HG03045 (cell line): ENCODE results near the gene HNF1B.
"Not testable (repeated sequence)": the region's sequence is repeated elsewhere in the genome, so short reads cannot be mapped to it uniquely, and the experiment has no call there.

Experiments
- ATAC-seq: cut with Tn5 transposase; IDR thresholded peaks from one replicate; pipeline ENCODE4 v1.9.1; 2021; ENCODE audit warnings: mild to moderate bottlenecking, moderate library complexity; ENCODE audit not compliant: unreplicated experiment

HNF1B gene

DNA sequence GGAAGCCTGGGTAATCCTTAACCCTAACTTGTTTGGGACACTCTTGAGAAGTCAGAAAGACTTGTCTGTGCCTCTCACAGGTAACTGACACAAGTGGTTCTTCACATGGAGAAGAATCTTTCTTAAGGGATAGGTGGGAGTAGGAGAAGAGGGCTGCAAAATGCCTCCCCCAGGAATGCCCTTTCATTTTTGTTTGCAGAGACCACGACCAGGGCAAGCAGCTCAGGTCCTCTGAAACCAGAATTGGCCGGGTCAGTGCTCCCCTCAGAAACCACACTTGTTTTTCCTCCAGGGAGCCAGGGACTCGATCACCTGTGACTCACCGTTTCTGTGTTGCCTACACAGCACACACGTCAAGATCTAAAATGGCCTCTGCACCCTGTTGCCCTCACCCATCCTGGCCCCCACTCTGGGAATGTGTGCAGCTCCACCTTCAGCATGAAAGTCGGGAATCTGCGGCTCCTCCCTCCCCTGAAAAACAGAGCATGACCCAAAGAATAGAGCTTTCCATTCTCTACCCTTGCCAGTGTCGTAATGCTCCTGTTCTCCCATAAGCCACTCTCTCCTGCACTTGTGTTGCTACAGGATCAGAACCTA, 36.1 kb downstream of the HNF1B start:
- no peak for ATAC-seq

DNA sequence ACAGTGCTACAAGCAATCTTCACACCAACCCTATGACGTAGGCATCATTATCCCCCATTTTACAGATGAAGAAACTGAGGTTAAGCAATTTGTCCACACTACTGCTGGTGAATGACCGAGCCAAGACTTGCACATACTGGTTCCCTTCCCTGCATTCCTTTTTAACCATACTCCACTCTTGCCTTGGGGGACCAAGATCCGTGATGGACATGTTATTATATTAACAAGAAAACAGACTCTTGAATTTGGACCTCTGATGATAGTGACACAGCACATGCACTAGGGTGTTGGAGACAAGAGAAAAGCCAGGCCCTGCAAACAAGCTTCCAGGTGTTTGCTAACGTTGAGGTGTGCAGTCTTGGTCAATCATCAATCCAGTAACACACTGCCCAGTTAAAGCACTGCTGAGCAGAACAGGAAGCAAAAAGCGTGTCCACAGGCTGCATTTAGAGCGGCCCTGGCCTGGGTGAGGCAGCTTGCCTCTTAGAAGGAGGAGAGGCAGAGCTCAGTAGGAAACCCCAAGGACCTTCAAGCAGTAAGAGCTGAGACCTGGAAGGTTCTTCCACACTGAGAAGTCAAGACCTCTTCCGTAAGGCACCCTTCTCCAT, 36.7 kb downstream of the HNF1B start:
- ATAC-seq: no peak

- no peak for ATAC-seq
Measured at GRCh38 chr17:37706446-37706845, 38.4 kb downstream of the HNF1B start.

GRCh38 chr17:37702598-37702997, 42.3 kb downstream of the HNF1B start:
- no peak for ATAC-seq

- ATAC-seq: no peak
Measured at GRCh38 chr17:37701496-37701898, 43.4 kb downstream of the HNF1B start.

DNA sequence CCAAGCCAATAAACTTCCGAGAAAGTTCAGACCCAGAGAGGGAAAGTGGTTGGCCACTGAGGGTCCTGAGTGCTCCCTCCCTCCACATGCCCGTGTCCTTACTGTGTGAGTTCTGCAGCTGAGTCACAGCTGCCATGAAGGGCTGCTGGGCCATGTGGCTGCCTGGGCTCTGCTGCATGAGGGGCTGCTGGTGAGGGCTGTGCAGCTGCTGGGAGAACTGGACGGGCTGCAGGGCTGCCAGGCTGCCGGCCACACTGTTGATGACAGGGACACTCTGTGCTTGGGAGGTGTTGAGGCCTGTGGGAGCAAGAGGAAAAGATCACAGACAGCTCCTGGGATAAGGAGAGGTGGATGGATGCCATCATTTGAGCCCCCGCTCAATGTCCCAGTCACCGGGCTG, 44.0 kb downstream of the HNF1B start:
- ATAC-seq: no peak

GRCh38 chr17:37699285-37699973, 45.4 kb downstream of the HNF1B start:
- no peak for ATAC-seq

DNA sequence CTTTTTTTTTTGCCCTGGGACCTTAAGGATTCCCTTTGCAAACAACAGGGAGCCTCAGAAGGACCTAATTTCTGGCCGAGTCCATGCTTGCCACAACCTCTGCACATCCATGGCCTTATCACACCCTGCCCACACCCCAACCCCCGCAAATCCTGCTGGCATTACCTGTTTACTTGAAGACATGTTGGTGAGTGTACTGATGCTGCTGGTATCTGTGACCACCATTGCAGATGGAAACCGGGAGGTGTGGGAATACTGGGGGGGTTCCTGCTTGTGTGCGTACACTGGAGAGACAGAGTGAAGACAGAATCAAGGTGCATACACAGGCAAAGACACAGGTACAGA, 46.0 kb downstream of the HNF1B start:
- no peak for ATAC-seq

GRCh38 chr17:37698132-37698910, 46.5 kb downstream of the HNF1B start:
- no peak for ATAC-seq

DNA sequence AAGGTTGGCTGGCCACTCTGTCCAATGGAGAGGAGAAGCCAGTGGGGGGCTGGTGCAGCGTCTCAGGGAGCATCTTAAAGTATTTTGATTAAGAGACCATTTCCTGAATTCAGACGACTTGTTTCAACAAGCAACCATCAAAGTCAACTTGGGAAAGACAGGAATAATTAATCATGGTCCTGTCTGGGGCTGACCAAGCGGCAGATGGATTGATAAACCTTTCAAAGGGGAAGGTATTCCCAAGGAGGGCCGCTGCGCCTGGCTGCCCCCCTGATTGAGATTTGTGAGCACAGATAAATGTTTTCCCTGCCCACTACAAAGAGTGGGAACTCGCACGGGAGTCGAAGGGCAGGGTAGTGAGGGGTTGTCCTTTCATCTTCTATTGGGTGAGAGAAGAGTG, 47.5 kb downstream of the HNF1B start:
- ATAC-seq: no peak

DNA sequence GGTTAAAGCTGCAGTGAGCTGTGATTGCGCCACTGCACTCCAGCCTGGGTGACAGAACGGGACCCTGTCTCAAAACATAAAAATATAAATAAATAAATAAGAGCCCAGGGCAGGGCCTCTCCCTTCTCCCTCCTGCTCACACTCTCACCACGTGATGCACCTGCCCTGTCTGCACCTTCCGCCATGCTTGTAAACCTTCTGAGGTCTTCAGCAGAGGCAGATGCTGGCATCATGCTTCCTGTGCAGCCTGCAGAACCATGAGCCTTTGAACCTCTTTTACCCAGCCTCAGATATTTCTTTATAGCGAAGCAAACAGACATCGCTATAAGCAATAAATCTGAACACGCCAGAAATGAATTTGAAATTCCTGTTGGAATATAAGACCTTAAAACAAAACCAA, 48.5 kb downstream of the HNF1B start:
- no peak for ATAC-seq

GRCh38 chr17:37695726-37696125, 49.1 kb downstream of the HNF1B start:
- ATAC-seq: no peak

DNA sequence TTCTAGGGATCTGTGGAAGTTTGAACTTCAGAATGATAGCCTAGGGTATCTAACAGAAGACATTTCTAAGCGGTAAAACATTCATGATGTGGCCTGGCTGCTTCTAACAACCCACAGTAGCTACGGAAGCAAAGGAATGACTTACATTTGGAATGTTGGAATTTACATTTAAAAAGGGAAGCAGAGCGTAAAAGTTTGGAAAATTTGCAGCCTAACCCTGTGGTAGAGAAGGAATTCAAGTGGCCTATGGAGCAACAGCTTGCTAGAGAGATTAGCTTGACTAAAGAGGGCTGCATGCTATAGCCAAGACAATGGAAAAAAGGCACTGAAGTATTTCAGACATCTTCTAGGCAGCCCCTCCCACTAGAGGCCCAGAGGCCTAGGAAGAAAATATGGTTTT, 50.1 kb downstream of the HNF1B start:
- ATAC-seq: no peak

DNA sequence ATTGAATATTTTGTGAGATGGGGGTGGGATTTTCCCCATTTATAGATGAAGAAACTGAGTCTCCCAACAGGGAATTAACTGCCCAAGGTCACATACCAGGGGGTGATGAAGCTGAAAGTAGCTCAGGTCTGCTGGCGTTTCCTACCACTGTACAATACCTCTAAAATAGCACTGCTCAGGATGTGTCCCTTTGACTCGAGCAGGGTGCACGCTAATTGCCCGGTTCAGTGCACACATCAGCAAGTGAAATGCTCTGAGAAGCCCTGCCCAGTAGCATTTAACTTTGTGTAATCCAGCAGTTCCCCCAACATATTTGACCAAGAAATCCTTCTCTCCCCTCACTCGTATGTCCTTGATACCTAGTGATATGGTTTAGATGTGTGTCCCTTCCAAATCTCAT, 51.5 kb downstream of the HNF1B start:
- ATAC-seq: no peak

DNA sequence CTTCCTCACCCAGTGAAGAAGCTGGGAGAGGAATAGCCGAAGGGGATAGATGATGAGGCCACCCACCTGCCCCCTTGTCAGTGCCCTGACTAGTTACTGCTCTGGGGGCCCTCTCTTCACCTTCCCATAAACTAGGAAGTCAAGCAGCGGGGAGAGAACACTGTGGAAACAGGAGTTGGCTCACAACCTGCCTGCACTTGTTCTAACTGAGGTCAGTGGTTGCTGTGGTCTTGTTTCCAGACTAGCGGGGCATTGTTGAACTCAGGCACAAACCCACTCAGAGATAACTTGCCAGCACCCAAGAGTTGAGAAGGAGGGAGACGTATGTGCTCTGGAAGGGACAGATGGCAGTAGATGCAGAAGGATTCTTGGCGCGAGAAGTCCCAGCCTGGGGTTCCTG, 53.1 kb downstream of the HNF1B start:
- no peak for ATAC-seq

GRCh38 chr17:37689317-37689716, 55.5 kb downstream of the HNF1B start:
- ATAC-seq: no peak

DNA sequence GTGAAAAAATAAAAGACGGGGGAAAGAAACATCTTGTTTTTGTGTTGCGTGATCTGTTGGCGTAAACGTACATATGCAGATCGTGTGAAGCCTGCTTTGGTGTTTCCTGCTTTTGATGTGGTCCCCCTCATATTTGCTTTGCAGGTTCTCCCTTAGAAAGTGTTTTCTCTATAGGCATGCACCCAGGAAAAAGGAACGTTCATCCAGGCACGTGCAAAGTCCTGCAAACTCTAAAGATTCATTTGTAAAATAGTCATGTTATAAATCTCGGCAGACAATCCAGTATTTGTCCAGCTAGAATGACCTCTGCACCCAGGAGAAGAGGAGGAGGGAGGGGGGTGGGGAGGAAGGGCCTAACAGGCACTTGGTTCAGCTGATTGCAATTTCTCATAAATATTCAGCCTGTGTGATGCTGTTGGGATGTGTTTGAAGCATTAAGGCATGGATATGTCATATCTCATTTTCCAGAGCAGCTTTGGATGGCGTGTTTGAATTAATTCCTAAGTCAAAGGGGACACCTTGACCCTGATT, 61.3 kb downstream of the HNF1B start:
- ATAC-seq: no peak

- no peak for ATAC-seq
Measured at GRCh38 chr17:37682007-37682406, 62.9 kb downstream of the HNF1B start.

DNA sequence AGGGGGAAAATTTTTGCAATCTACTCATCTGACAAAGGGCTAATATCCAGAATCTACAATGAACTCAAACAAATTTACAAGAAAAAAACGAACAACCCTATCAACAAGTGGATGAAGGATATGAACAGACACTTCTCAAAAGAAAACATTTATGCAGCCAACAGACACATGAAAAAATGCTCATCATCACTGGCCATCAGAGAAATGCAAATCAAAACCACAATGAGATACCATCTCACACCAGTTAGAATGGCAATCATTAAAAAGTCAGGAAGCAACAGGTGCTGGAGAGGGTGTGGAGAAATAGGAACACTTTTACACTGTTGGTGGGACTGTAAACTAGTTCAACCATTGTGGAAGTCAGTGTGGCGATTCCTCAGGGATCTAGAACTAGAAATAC, 64.9 kb downstream of the HNF1B start:
- ATAC-seq: not testable (repeated sequence)

GRCh38 chr17:37678036-37678435, 66.8 kb downstream of the HNF1B start:
- no peak for ATAC-seq

DNA sequence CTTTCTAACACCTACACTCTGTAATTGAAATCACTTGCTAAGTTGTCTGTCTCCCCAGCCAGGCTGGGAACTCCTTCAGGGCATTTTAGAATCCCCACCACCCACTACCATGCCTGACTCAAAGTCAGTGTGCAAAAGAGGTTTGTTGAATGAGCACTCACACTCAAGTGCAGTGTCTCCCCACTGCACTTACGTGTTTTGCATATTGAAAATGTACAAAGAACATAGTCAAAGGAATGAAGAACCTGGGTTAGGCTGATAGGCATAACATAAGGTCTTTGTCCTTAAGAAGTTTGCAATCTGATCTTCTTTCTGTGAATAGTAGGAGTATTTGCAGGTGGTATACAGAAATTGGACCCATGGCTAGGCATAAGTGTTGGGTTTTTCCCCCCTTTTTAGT, 67.8 kb downstream of the HNF1B start:
- no peak for ATAC-seq
